Measurements from ENCODE around the gene PTPRU. TPM values are rescaled to one million over a fixed set of nuclear protein-coding genes. Genes with fewer than 3 reads are reported as not detected.
"Not testable (repeated sequence)": the region's sequence is repeated elsewhere in the genome, so short reads cannot be mapped to it uniquely, and the experiment has no call there.

Gene PTPRU
- total RNA-seq, 1 donor from 2014 or later, result 92.5 TPM

DNA sequence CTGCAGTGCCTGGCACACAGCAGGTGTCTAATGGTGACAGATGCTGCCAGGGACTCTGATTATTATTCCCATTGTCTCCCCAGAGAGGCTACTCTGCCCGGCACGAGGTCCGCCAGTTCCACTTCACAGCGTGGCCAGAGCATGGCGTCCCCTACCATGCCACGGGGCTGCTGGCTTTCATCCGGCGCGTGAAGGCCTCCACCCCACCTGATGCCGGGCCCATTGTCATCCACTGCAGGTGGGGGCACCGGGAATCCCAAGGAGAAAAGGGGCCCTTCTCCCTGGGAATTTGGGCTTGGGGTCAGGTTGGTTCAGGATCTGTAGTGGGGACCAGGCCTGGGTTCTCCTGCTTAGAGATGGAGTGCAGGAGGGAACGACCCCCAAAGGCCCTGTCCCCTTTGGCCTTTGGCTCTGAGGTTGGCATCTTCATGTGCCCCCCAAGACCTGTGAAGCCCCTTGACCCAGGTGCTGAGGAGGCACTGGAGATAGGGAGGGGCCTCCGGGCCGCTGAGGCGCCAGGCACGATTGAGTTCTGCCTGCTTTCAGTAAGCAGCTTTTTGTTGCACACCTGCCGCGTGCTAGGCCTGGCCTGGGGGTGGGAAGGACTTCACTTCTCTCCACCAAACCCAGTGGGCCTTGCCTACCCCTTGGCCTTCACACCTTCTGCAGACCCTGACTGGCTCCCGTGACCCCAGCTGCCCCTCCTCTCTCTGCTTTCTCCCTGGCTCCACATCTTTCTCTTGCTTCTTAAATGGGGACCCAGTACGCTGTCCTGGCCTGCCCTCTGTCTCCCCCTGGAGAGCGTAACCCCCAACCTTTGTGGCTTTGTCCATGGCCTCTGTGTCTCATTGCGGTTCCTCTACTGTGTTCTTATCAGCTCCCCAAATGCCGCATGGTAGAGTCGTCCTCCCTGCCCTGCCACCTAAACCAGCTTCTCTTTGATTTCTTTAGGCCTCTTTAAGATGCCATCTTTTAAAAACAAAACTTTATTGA lies 76.4 kb downstream of the PTPRU start:
- Mint-ChIP-seq H3K4me1 (ENCODE audit: low read depth, unreplicated experiment) (peaks cover 17% of the 10 kb centered on the region), H3K4me3 (ENCODE audit: unreplicated experiment) (no peak overlapping the region), H3K36me3 (ENCODE audit: unreplicated experiment) (peaks cover 9% of the 10 kb centered on the region), H3K9me3 (ENCODE audit: unreplicated experiment) (peaks cover 9% of the 10 kb centered on the region), H3K27ac (ENCODE audit: unreplicated experiment) (no peak overlapping the region), H3K27me3 (ENCODE audit: unreplicated experiment) (peaks cover 14% of the 10 kb centered on the region)
- no peak for DNase-seq
- no peak for TF ChIP-seq CTCF (IDR thresholded peaks at IDR 0.05; ENCODE audit: partially characterized antibody, unreplicated experiment)

DNA sequence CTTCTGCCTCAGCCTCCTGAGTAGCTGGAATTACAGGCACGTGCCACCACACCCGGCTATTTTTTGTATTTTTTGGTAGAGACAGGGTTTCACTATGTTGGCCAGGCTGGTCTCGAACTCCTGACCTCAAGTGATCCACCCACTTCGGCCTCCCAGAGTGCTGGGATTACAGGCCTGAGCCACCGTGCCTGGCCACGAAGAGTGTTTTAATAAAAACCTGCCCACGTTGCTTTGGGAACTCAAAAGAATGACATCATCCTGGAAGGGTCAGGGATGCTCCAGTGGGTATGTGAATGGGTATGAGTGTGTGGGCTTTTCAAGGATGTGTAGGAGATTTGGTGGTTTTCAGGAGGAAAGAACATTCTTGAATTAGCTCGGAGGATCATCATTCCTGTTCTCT lies 78.4 kb downstream of the PTPRU start:
- not testable (repeated sequence) for H3K36me3 Mint-ChIP-seq (ENCODE audit: unreplicated experiment); DNase-seq; H3K4me3 Mint-ChIP-seq (ENCODE audit: unreplicated experiment); H3K27ac Mint-ChIP-seq (ENCODE audit: unreplicated experiment); H3K9me3 Mint-ChIP-seq (ENCODE audit: unreplicated experiment)
- Mint-ChIP-seq H3K4me1 (ENCODE audit: low read depth, unreplicated experiment) (peaks cover 11% of the 10 kb centered on the region), H3K27me3 (ENCODE audit: unreplicated experiment) (peaks cover 12% of the 10 kb centered on the region)

GRCh38 chr1:29315262-29315661 lies 78.9 kb downstream of the PTPRU start:
- Mint-ChIP-seq H3K4me1 (ENCODE audit: low read depth, unreplicated experiment) (peaks cover 6% of the 10 kb centered on the region), H3K9me3 (ENCODE audit: unreplicated experiment) (peaks cover 6% of the 10 kb centered on the region), H3K27ac (ENCODE audit: unreplicated experiment) (no peak overlapping the region), H3K27me3 (ENCODE audit: unreplicated experiment) (peaks cover 12% of the 10 kb centered on the region), H3K4me3 (ENCODE audit: unreplicated experiment) (no peak overlapping the region), H3K36me3 (ENCODE audit: unreplicated experiment) (peaks cover 9% of the 10 kb centered on the region)
- DNase-seq, result no peak
- TF ChIP-seq CTCF (IDR thresholded peaks at IDR 0.05; ENCODE audit: partially characterized antibody, unreplicated experiment), result no peak

GRCh38 chr1:29315876-29316275 lies 79.6 kb downstream of the PTPRU start:
- Mint-ChIP-seq H3K27me3 (ENCODE audit: unreplicated experiment) (peaks cover 9% of the 10 kb centered on the region), H3K4me3 (ENCODE audit: unreplicated experiment) (no peak overlapping the region), H3K9me3 (ENCODE audit: unreplicated experiment) (peaks cover 4% of the 10 kb centered on the region), H3K36me3 (ENCODE audit: unreplicated experiment) (peaks cover 6% of the 10 kb centered on the region), H3K27ac (ENCODE audit: unreplicated experiment) (no peak overlapping the region), H3K4me1 (ENCODE audit: low read depth, unreplicated experiment) (peaks cover 3% of the 10 kb centered on the region)
- no peak for TF ChIP-seq CTCF (IDR thresholded peaks at IDR 0.05; ENCODE audit: partially characterized antibody, unreplicated experiment)
- no peak for DNase-seq

- DNase-seq, result no peak
- H3K27me3 Mint-ChIP-seq (ENCODE audit: unreplicated experiment), result peaks cover 8% of the 10 kb centered on the region
- TF ChIP-seq CTCF (IDR thresholded peaks at IDR 0.05; ENCODE audit: partially characterized antibody, unreplicated experiment), result no peak
- no peak overlapping the region for H3K27ac Mint-ChIP-seq (ENCODE audit: unreplicated experiment)
- peaks cover 3% of the 10 kb centered on the region for H3K9me3 Mint-ChIP-seq (ENCODE audit: unreplicated experiment)
- H3K4me1 Mint-ChIP-seq (ENCODE audit: low read depth, unreplicated experiment), result peaks cover 4% of the 10 kb centered on the region
- H3K4me3 Mint-ChIP-seq (ENCODE audit: unreplicated experiment), result no peak overlapping the region
- peaks cover 3% of the 10 kb centered on the region for H3K36me3 Mint-ChIP-seq (ENCODE audit: unreplicated experiment)
These were observed 81.0 kb downstream of the PTPRU start for GRCh38 chr1:29317063-29317915.
